Esophagus mucosa (tissue), 1 donor: ENCODE measurements around the gene FUT4. TPM values are rescaled to one million over a fixed set of nuclear protein-coding genes. Genes with fewer than 3 reads are reported as not detected.
"Not testable (repeated sequence)": the region's sequence is repeated elsewhere in the genome, so short reads cannot be mapped to it uniquely, and the experiment has no call there.

Experiments used
- ATAC-seq: fragments of 200-7000 bp; cut with Tn5 transposase; one replicate; pipeline ENCODE4 v1.9.1; 2020
- total RNA-seq: library from RNA; stranded (reverse); gene quantifications from one replicate; pipeline ENCODE4 v1.2.4, GENCODE V29; 2023
- donor health status: DM: yes; HTN: yes; CAD: no.

Gene FUT4, protein sequence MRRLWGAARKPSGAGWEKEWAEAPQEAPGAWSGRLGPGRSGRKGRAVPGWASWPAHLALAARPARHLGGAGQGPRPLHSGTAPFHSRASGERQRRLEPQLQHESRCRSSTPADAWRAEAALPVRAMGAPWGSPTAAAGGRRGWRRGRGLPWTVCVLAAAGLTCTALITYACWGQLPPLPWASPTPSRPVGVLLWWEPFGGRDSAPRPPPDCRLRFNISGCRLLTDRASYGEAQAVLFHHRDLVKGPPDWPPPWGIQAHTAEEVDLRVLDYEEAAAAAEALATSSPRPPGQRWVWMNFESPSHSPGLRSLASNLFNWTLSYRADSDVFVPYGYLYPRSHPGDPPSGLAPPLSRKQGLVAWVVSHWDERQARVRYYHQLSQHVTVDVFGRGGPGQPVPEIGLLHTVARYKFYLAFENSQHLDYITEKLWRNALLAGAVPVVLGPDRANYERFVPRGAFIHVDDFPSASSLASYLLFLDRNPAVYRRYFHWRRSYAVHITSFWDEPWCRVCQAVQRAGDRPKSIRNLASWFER
- 1.4 TPM for total RNA-seq

DNA sequence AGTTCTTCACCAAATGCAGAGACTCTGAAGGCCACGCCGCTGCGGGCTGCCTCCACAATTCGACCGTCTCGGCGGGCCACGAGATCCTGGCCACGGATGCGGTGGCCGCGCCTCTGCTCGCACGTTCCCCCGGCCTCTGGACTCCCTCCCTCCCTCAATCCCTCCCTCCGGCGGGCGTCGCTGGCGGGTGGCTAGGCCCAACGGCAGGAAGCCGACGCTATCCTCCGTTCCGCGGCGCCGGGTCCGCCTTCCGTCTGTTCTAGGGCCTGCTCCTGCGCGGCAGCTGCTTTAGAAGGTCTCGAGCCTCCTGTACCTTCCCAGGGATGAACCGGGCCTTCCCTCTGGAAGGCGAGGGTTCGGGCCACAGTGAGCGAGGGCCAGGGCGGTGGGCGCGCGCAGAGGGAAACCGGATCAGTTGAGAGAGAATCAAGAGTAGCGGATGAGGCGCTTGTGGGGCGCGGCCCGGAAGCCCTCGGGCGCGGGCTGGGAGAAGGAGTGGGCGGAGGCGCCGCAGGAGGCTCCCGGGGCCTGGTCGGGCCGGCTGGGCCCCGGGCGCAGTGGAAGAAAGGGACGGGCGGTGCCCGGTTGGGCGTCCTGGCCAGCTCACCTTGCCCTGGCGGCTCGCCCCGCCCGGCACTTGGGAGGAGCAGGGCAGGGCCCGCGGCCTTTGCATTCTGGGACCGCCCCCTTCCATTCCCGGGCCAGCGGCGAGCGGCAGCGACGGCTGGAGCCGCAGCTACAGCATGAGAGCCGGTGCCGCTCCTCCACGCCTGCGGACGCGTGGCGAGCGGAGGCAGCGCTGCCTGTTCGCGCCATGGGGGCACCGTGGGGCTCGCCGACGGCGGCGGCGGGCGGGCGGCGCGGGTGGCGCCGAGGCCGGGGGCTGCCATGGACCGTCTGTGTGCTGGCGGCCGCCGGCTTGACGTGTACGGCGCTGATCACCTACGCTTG lies at the start of gene FUT4:
Gene FUT4, plus strand, starts transcription at position 227 of the 951 bp plus-strand sequence. Its CDS starts 213 bp downstream, at position 440.
- ATAC-seq, result peak; percentile 98

DNA sequence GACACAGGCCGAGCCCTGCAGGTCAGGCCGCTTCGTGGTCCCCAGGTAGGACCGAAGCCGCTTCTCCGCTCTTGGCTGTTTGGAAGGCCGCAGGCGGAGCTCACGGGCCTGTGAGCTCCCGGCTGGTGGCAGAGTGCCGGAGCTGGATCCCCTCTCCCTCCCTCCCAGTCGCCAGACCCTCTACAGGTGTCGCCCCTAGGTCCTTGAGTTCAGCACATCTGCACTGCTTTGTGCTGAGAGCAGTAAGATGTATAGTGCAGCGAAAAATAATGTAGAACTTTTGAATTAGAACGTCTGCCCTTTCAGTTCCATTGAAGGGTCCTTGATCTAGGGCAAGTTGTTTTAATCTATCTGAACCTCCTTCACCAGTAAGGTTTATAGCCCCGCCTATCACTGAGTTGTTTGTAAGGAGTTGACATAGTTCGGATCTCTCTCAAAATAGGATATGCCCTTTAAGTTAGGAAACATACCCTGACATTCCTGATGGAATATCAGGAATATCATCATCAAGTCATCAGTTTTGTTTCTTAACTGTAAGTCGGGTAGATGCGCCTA lies 49.5 kb upstream of the FUT4 start:
- peak; percentile 56 for ATAC-seq

- no peak for ATAC-seq
These were observed 43.5 kb upstream of the FUT4 start for GRCh38 chr11:94500181-94500580.

- ATAC-seq, result no peak
These were observed 42.2 kb upstream of the FUT4 start for GRCh38 chr11:94501522-94501921.

DNA sequence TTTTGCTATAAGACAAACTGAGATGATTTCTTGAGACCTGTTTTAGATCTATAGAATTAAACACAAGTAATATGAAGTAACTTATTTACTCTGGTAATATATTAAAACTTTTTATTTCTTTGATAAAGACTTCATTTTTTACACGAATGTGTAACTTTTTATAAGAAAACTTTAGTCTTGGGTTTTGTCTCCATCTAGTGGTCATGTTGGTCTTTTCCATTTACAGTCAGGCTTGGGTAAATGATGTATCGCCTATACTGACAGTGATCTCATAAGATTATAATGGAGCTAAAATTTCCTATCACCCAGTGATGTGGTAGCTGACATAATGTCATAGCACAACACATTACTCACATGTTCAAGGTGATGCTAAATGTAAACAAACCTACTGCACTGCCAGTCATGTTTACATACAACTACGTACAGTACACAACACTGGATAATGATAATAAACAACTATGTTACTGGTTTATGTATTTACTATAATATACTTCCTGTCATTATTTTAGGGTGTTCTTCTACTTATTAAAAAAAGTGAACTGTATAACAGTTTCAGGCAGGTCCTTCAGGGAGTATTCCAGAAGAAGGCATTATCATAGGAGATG lies 38.9 kb upstream of the FUT4 start:
- ATAC-seq, result peak; percentile 57

DNA sequence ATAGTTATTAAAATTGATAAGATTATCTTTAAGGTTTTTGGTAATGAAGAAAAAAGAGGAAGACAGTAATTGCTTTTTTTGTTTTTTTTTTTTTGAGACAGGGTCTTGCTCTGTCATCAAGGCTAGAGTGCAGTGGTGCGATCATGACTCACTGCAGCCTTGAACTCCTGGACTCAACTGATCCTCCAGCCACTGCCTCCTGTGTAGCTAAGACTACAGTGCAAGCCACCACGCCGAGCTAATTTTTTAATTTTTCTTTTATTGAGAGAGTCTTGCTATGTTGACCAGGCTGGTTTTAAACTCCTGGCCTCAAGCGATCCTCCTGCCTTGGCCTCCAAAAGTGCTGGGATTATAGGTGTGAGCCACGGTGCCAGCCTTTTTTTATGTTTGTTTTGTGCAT lies 37.2 kb upstream of the FUT4 start:
- ATAC-seq, result not testable (repeated sequence)

DNA sequence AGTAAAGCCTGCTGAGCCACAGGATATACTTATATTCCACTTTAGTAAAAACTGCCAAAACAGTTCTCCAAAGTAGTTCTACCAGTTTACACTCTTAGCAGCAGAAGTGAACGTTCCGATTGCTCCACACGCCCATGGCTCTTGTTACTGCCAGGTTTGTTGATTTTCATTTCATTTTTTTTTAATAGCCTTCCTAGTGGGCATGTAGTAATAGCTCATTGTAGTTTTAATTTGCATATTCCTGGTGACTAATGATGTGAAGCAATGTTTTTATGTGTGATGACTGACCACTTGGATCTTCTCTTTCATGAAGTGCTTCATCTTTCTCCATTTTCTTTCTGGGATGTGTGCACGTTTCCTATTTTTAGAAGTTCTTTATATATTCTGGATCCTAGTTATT lies 36.2 kb upstream of the FUT4 start:
- peak; percentile 91 for ATAC-seq

- ATAC-seq, result peak; percentile 61
These were observed 31.6 kb upstream of the FUT4 start, which contains the start of gene C11orf97 for GRCh38 chr11:94511932-94512781. Gene C11orf97 (plus strand): TSS chr11:94512461. CDS start chr11:94512529, 68 bp downstream.

DNA sequence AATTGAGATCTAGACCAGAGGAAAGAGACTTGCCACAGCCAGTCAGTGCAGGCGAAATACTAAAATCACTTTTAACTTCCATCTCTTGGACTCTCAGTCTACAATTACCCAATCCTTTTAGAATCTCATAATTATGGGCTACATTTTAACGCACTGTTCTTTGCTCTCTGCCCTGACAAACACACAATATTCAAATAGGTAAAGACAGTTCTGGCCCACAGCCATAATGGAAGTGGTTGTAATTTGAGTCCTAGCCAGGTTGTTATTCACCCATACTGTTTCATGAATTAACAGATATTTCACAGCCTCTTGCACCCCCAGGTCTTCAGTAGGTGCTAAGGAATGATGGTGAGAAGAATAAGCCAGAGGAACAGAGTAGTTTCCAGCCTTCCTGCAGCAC lies 30.6 kb upstream of the FUT4 start:
- ATAC-seq, result no peak

- ATAC-seq, result no peak
These were observed 28.3 kb upstream of the FUT4 start for GRCh38 chr11:94515398-94515797.

- ATAC-seq, result no peak
These were observed 27.0 kb upstream of the FUT4 start for GRCh38 chr11:94516725-94517124.

DNA sequence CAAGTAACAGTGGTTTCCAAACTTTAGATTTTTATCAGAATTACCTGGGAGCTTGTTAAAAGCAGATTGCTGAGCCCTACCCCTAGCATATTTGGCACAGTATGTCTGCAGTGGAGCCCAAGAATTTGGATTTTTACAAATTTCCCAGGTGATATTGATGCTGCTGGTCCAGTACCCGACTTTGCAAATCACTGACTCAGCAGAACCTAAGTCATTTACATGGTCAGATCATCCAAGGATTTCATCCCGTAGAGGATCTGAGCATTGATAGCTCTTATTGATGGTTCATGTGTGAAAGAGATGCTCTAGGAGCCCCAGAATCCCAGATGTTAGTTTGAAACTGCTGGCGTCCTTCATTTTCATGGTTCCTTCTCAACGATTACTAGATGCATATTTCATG lies 25.4 kb upstream of the FUT4 start:
- no peak for ATAC-seq

- ATAC-seq, result no peak
These were observed 24.1 kb upstream of the FUT4 start for GRCh38 chr11:94519478-94520084.

DNA sequence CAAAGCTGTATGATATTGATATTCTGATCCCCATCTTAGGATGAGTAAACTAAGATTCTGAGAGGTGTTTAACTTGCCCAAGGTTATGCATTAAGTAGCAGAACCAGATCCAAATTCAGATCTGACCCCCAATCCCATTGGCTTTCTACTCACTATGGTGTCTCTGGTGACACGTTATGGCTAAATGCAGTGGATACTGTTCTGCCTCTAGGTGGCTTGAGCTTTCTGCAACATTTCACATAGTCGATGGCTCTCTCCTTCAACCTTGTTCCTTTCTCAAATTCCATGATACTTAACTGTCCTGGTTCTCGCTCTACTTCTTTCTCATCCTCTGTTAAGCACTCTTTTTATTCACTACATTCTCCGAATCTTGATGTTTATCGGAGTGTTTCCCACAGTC lies 22.0 kb upstream of the FUT4 start:
- peak; percentile 36 for ATAC-seq

DNA sequence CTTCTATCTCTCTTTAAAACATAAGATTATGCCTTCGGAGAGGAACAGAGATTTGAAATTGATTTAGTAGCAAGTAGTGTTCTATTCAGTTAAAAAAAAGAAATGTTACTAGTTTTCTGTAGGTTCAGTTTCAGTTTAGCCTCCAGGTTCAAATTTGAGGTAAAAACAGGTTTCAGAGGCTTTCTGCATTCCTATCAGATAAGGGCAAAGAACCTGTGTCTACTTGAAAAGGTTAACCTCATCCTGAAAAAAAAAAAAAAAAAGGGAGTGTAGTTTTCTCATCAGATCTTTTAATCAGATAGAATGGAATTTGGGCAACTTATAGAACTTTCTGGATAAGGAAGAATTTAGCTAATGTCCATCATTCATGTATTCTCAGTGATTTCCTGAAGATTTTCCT lies 19.4 kb upstream of the FUT4 start:
- ATAC-seq, result no peak

DNA sequence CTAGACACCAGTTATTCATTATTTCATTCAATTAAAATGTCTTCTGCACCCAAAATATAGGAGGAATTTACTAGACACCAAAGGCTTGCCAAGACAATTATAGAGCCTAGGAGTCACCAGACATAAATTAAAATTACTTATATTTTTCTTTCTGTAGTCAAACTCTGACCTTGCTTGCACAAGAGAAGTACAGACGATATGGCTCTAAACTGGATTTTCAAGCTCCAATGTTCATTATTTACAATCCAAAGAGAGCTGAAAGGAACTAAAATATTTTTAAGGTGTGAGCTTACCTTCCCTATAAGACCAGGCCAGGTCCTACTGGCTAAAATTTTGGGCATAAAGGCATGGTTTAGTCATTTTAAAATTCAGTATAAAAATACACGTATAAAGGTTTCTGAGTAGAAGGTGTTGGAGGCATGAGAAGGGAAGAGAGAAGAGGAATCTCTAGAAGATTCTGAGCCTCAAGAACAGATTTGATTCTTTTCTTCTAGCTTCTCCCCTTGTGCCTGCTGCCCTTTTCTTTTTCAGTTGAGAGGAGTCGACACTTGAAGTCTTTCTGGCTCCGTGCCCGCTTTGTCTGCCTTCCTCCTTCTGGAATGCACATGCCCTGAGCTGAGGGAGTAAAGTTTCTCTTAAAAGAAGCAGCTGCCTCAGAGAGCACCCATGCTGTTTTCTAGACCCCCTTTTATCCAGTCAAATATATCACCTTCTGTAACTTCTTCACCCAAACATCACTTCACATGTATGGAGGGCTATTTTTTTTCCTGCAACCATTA lies 18.0 kb upstream of the FUT4 start:
- ATAC-seq, result peak; percentile 17

DNA sequence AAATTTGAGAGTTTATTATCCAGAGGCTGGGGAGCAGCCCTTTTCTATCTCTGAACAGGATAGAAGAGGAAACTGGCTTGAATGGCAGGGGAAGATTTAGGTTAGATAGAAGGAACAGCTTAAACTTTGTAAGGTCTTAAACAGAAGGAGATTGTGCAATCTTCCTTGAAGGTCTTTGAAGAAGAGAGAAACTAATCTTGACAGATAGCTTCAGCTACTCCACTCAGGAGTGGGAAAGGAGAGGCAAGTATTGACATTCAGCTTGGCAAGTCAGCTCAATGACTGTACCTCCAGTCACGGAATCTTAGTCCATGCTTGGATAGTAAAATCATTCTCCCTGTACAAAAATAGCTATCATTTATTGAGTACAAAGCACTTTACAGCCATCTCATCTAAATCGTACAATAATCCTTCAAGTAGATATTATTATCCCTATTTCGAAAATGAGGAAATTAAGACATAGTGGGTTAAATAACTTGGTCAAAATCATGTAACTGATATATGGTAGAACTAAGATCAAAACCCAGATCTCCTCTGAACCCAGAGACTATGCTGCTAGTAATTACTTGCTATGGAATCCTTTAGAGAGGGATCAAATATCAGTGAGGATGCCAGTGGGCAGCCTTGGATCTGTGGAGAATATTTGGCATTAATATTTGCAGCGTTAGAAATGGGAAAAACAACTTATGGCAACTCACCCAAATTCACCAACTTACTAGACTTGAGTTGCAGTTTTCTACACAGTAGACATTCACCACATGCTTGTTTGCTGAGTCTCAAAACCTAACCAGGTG lies 16.9 kb upstream of the FUT4 start:
- ATAC-seq, result peak; percentile 66

DNA sequence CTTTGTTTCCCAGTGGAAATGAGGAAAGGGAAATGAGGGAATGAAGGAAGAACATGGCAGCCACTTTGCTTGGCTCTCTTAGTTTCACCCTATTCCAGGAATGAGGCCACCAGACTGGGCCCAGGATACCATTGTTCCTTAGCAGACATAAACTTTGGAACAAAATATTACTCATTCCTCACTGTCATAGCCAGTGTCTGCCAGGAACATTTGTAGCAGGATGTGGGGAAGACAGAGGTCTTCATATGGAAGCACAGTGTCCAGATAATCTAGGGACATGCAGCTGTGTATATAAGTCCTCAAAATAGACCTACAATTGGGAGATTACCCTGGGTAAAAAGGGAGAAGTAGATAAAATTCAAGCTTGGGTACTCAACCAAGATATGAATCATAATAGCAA lies 15.2 kb upstream of the FUT4 start:
- no peak for ATAC-seq

DNA sequence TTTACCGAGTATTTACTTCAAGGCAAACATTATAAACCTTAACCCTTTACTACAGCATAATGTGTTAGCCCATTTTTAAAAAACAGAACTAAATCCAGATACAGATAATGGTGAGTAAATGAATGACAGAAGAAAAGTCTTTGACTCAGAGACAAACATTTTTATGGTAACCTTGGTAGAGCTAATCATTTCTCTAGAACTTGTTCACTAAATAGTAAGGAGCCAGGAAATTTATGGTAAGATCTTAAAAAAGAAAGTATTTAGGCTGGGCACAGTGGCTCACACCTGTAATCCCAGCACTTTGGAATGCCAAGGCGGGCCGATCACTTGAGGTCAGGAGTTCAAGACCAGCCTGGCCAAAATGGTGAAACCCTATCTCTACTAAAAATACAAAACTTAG lies 11.5 kb upstream of the FUT4 start:
- ATAC-seq, result no peak
